ENCODE data around the gene TLCD3B.
A peak's percentile ranks its signal among the peaks of the same experiment; 100 is the strongest.

TLCD3B gene

GRCh38 chr16:30006659-30007377 lies 24.3 kb downstream of the TLCD3B start:
- H3K4me3 Mint-ChIP-seq = no peak overlapping the region
- no peak for ATAC-seq

DNA sequence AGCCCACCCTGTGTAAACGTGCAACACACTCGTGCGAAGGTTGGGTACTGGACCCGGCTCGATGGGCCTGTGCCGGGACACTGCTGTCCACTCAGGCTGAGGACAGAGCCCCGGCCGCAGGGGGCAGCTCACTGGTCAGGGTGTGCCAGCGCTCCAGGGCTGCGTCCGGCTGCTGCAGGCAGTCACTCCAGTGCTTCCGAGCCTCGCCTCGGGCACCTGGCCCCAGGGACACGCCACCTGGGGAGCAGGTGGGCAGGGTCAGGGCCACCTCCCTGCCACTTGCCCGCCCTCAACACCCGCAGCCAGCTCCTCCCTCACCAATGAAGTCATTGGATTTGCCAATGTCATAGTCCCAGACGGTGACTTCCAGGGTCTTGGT lies 25.0 kb downstream of the TLCD3B start:
- no peak overlapping the region for H3K4me3 Mint-ChIP-seq
- DNase-seq (ENCODE audit: low spot score in 2 of 2) (no peak), ATAC-seq (no peak)
- H3K4me1 Mint-ChIP-seq = peaks cover 34% of the 10 kb centered on the region
- H3K27ac Mint-ChIP-seq = peak overlapping the region; percentile 12
- H3K36me3 Mint-ChIP-seq = peaks cover 32% of the 10 kb centered on the region
- no peaks in the 10 kb centered on the region for H3K9me3 Mint-ChIP-seq

More at GRCh38 chr16:30006659-30007377, 24.3 kb downstream of the TLCD3B start:
- no peaks in the 10 kb centered on the region for H3K9me3 Mint-ChIP-seq
- H3K4me1 Mint-ChIP-seq = peaks cover 33% of the 10 kb centered on the region
- H3K36me3 Mint-ChIP-seq = peaks cover 29% of the 10 kb centered on the region
- peak overlapping the region; percentile 34 for H3K27ac Mint-ChIP-seq
- DNase-seq (ENCODE audit: low spot score in 2 of 2) = no peak

GRCh38 chr16:30005341-30006094 lies 25.6 kb downstream of the TLCD3B start:
- Mint-ChIP-seq H3K9me3 (no peaks in the 10 kb centered on the region), H3K4me1 (peaks cover 32% of the 10 kb centered on the region), H3K4me3 (no peak overlapping the region), H3K36me3 (peaks cover 37% of the 10 kb centered on the region), H3K27ac (no peak overlapping the region)
- ATAC-seq (peak; percentile 57), DNase-seq (ENCODE audit: low spot score in 2 of 2) (no peak)

- Mint-ChIP-seq H3K36me3 (peaks cover 44% of the 10 kb centered on the region), H3K4me3 (no peak overlapping the region), H3K27ac (no peak overlapping the region), H3K4me1 (peaks cover 26% of the 10 kb centered on the region), H3K9me3 (no peaks in the 10 kb centered on the region)
- ATAC-seq (no peak), DNase-seq (ENCODE audit: low spot score in 2 of 2) (no peak)
Observed at GRCh38 chr16:30004811-30005242, 26.2 kb downstream of the TLCD3B start.

DNA sequence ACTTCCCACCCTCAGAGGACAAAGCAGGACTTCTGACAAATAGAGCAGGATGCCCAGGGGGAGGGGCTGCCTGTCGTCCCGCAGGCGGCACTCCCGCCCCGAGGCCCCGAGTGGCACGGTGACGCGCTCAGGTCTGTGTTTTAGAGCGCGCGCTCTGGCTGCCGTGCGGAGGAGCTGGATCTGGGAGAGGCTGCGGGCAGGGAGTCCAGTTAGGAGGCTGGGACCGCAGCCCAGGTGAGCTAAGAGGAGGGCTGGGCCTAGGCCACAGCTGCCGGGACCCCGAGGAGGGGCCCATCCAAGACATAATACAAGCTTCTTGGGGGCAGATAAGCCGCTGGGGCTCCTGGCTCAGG lies 26.7 kb downstream of the TLCD3B start:
- peaks cover 28% of the 10 kb centered on the region for H3K4me1 Mint-ChIP-seq
- no peak overlapping the region for H3K4me3 Mint-ChIP-seq
- no peaks in the 10 kb centered on the region for H3K9me3 Mint-ChIP-seq
- H3K36me3 Mint-ChIP-seq = peaks cover 48% of the 10 kb centered on the region
- ATAC-seq (no peak), DNase-seq (ENCODE audit: low spot score in 2 of 2) (no peak)
- H3K27ac Mint-ChIP-seq = peak overlapping the region; percentile 37

GRCh38 chr16:30003670-30004423 lies 27.2 kb downstream of the TLCD3B start:
- H3K4me1 Mint-ChIP-seq = peaks cover 30% of the 10 kb centered on the region
- H3K36me3 Mint-ChIP-seq = peaks cover 54% of the 10 kb centered on the region
- no peak for ATAC-seq
- H3K4me3 Mint-ChIP-seq = no peak overlapping the region
- peak overlapping the region; percentile 37 for H3K27ac Mint-ChIP-seq
- H3K9me3 Mint-ChIP-seq = no peaks in the 10 kb centered on the region
- no peak for DNase-seq (ENCODE audit: low spot score in 2 of 2)

- Mint-ChIP-seq H3K4me1 (peaks cover 30% of the 10 kb centered on the region), H3K9me3 (no peaks in the 10 kb centered on the region), H3K36me3 (peaks cover 65% of the 10 kb centered on the region), H3K27ac (peak overlapping the region; percentile 56), H3K4me3 (no peak overlapping the region)
- no peak for ATAC-seq
- no peak for DNase-seq (ENCODE audit: low spot score in 2 of 2)
Observed at GRCh38 chr16:30002614-30003346, 28.3 kb downstream of the TLCD3B start.

- peak overlapping the region; percentile 56 for H3K27ac Mint-ChIP-seq
- peaks cover 83% of the 10 kb centered on the region for H3K36me3 Mint-ChIP-seq
- H3K4me1 Mint-ChIP-seq = peaks cover 42% of the 10 kb centered on the region
- H3K9me3 Mint-ChIP-seq = no peaks in the 10 kb centered on the region
- no peak overlapping the region for H3K4me3 Mint-ChIP-seq
- no peak for ATAC-seq
- DNase-seq (ENCODE audit: low spot score in 2 of 2) = no peak
Observed at GRCh38 chr16:30000735-30001631, 30.1 kb downstream of the TLCD3B start.

DNA sequence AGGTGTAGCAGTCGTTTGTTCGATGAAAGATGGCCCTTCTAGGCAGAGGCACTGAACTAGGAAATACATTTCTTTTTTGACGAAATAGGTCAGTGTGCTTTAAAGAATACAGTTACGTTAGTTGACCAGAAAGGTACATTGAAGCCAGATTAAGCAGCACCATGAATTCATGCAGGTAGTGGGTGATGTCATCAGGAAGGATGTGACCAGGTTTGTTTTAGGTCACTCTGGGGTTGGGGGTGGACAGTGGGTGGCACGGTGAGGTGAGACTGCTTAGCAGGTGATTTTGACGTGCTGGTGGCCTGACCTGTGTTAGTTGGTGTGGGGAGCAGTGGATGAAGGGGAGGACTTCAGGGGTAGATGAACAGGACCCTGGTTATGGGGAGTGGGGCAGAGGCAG lies 31.5 kb downstream of the TLCD3B start:
- peak overlapping the region; percentile 58 for H3K27ac Mint-ChIP-seq
- DNase-seq (ENCODE audit: low spot score in 2 of 2) (no peak), ATAC-seq (no peak)
- H3K9me3 Mint-ChIP-seq = no peaks in the 10 kb centered on the region
- H3K4me1 Mint-ChIP-seq = peaks cover 53% of the 10 kb centered on the region
- H3K36me3 Mint-ChIP-seq = peaks cover 86% of the 10 kb centered on the region
- H3K4me3 Mint-ChIP-seq = no peak overlapping the region

- peak overlapping the region; percentile 98 for H3K4me3 Mint-ChIP-seq
- no peak for DNase-seq (ENCODE audit: low spot score in 2 of 2)
- H3K36me3 Mint-ChIP-seq = peaks cover 95% of the 10 kb centered on the region
Observed at GRCh38 chr16:29996766-29997250, 34.3 kb downstream of the TLCD3B start.

DNA sequence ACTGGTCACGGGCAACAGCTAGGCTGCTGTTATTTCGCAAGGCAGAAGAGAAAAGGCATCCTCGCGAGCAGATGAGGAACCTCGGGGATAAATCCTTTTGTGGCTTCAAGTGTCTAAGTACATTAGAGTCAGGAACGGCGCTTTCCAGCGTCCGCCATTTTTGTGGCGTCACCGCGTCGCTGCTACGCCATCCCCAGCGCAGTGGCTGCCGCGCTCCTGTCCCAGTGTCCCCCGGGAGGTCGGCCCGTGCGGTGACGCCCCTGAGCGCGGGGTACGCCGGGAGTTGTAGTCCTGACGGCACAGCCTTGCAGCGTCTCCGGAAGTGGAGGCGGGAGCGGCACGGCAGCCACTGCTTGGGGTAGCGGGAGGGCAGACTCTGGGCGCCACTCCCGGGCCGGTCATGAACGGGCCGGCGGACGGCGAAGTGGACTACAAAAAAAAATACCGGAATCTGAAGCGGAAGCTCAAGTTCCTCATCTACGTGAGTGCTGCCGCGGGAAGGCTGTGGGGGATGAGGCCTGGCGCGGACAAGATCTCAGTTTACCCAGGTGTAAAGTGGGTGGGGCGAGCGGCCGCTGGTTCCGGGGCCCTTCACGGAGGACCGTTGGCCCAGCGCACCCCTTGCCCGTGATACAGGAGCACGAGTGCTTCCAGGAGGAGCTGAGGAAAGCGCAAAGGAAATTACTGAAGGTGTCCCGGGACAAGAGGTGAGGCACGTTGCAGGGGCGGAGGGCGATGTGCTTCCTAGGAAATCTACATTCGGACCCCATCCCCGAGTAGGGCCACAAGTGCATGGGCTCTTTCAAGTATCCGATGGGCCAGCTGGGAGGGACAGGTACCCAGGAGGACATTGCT lies 34.9 kb downstream of the TLCD3B start, which contains the start of gene INO80E:
TSS of gene INO80E (plus strand) at position 331 of the 855 bp plus-strand sequence. CDS start at position 401, 70 bp downstream.
- ATAC-seq (peak; percentile 99), DNase-seq (ENCODE audit: low spot score in 2 of 2) (peak; percentile 96 to 99)
- peak within 1 kb of the TSS; percentile 99 for H3K27ac Mint-ChIP-seq
- H3K36me3 Mint-ChIP-seq = peaks cover 97% of the 10 kb centered on the region
- peaks cover 44% of the 10 kb centered on the region for H3K4me1 Mint-ChIP-seq
- H3K4me3 Mint-ChIP-seq = peak within 1 kb of the TSS; percentile 98
- no peaks in the 10 kb centered on the region for H3K9me3 Mint-ChIP-seq

More at GRCh38 chr16:29996766-29997250, 34.3 kb downstream of the TLCD3B start:
- ATAC-seq = no peak
- Mint-ChIP-seq H3K9me3 (no peaks in the 10 kb centered on the region), H3K4me1 (peaks cover 47% of the 10 kb centered on the region), H3K27ac (peak overlapping the region; percentile 99)

- H3K4me1 Mint-ChIP-seq = peaks cover 44% of the 10 kb centered on the region
Observed at GRCh38 chr16:29995324-29995910, 35.7 kb downstream of the TLCD3B start, which contains the start of gene HIRIP3. HIRIP3 (minus strand) TSS chr16:29995617; CDS start chr16:29995605, 12 bp downstream.

More at GRCh38 chr16:29995324-29995910, 35.7 kb downstream of the TLCD3B start, which contains the start of gene HIRIP3:
- ATAC-seq (peak; percentile 74), DNase-seq (ENCODE audit: low spot score in 2 of 2) (peak; percentile 85 to 93)
- Mint-ChIP-seq H3K4me3 (peak within 1 kb of the TSS; percentile 98), H3K27ac (peak within 1 kb of the TSS; percentile 99), H3K36me3 (peaks cover 94% of the 10 kb centered on the region), H3K9me3 (no peaks in the 10 kb centered on the region)
